GM12891 (cell line): Measurements from ENCODE around the gene STS. TPM values are rescaled to one million over a fixed set of nuclear protein-coding genes. Genes with fewer than 3 reads are reported as not detected.

ENCODE experiments used
- DNase-seq: peaks from one replicate; pipeline ENCODE4 v3.0.0; 2011; ENCODE audit warnings: low spot score; ENCODE audit not compliant: insufficient read length
- FAIRE-seq: peaks from 2 replicates; lab custom pipeline; 2011; peaks lifted over from hg19 to GRCh38; lab: Jason Lieb, UNC
- PAX5 ChIP-seq: IDR thresholded peaks from 2 replicates; pipeline ENCODE4 v1.6.1; 2011; ENCODE audit warnings: low read length, moderate library complexity, mild to moderate bottlenecking; ENCODE audit not compliant: insufficient read depth, severe bottlenecking
- POLR2A ChIP-seq: IDR thresholded peaks from 2 replicates; pipeline ENCODE4 v1.6.1; 2011; ENCODE audit warnings: low read depth, low read length, control low read depth
- POLR2AphosphoS5 ChIP-seq: IDR thresholded peaks from 2 replicates; pipeline ENCODE4 v1.6.1; 2011; ENCODE audit warnings: low read depth, low read length, control low read depth
- POU2F2 ChIP-seq: IDR thresholded peaks from 2 replicates; pipeline ENCODE4 v1.6.1; 2011; ENCODE audit warnings: low read depth, mild to moderate bottlenecking, control low read depth, low read length, moderate library complexity
- SPI1 ChIP-seq: IDR thresholded peaks from 2 replicates; pipeline ENCODE4 v1.6.1; 2011; ENCODE audit warnings: low read depth, low read length, control low read depth
- TAF1 ChIP-seq: IDR thresholded peaks from 2 replicates; pipeline ENCODE4 v1.6.1; 2011; ENCODE audit warnings: low read depth, low read length, control low read depth
- polyA plus RNA-seq: library from polyadenylated mRNA; unstranded; fragments of >200 nt; gene quantifications from one replicate; pipeline ENCODE4 v1.2.1, GENCODE V29; 2012; ENCODE audit warnings: low read depth, missing spikeins, inconsistent platforms; ENCODE audit not compliant: missing spikeins

The STS gene
- polyA plus RNA-seq = 4.1 TPM

DNA sequence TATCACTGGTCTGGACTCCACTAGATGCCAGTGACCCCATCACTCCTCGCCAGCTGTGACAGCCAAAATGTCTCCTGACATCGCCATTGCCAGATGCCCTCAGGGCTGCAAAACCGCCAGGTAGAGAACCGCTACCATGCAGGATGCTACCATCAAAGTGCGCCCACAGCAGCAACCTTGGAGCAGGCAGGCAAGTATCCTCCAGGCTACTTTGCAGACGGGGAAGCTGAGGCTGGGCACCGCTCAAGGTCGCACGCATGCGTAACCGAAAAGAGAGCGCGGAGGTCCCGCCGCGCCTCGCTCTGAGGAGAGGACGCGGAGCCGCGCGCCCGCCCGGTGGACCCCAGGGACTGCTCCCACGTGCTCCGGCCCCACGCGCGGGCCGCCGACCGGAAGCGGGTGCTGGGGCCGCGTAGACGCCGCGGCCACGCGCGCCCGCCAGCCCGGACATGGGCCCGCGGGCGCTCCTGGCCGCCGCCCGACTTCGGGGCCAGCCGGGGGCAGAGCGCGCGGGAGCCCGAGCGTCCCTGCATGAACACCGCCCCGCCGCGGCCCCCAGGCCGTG, at the start of gene STS:
Gene STS, plus strand, starts transcription at position 300 of the 565 bp plus-strand sequence. CDS start 105,488 bp downstream, outside the sequence.
- DNase-seq = no peak
- FAIRE-seq = no peak
- TF ChIP-seq PAX5 = no peak
- 0 out of 2 replicates have a peak, but pooled peaks have one; percentile 4 for TF ChIP-seq POLR2AphosphoS5
- no peak for TF ChIP-seq POU2F2
- no peak for TF ChIP-seq POLR2A
- no peak for TF ChIP-seq TAF1

- no peak for TF ChIP-seq POU2F2
- TF ChIP-seq POLR2AphosphoS5 = no peak
- TF ChIP-seq POLR2A = no peak
- no peak for TF ChIP-seq TAF1
- no peak for TF ChIP-seq PAX5
- no peak for TF ChIP-seq SPI1
- DNase-seq (no peak), FAIRE-seq (no peak)
Measured at GRCh38 chrX:7100022-7100421, 47.5 kb upstream of the STS start.

GRCh38 chrX:7102119-7102518, 45.4 kb upstream of the STS start:
- FAIRE-seq (no peak), DNase-seq (no peak)
- TF ChIP-seq POLR2AphosphoS5 = no peak
- no peak for TF ChIP-seq TAF1

GRCh38 chrX:7106649-7107048, 40.9 kb upstream of the STS start:
- FAIRE-seq (no peak), DNase-seq (no peak)

GRCh38 chrX:7108030-7108429, 39.5 kb upstream of the STS start:
- no peak for DNase-seq
- TF ChIP-seq PAX5 (no peak), SPI1 (no peak), POLR2AphosphoS5 (no peak), TAF1 (no peak), POU2F2 (no peak), POLR2A (no peak)
- FAIRE-seq = peak; percentile 51

More at GRCh38 chrX:7106649-7107048, 40.9 kb upstream of the STS start:
- TF ChIP-seq SPI1 (no peak), POLR2A (no peak), PAX5 (no peak), POLR2AphosphoS5 (no peak), POU2F2 (no peak)

GRCh38 chrX:7109049-7109531, 38.4 kb upstream of the STS start:
- TF ChIP-seq POLR2AphosphoS5 (no peak), TAF1 (no peak), POU2F2 (no peak), SPI1 (no peak), POLR2A (no peak), PAX5 (no peak)
- FAIRE-seq (peak; percentile 90), DNase-seq (no peak)

- FAIRE-seq = peak; percentile 94
- TF ChIP-seq SPI1 (no peak), PAX5 (no peak), TAF1 (no peak), POLR2A (no peak; the same call in 1 of the 2 replicates), POLR2AphosphoS5 (no peak), POU2F2 (no peak)
- DNase-seq = no peak
Measured at GRCh38 chrX:7109838-7110793, 37.4 kb upstream of the STS start.

DNA sequence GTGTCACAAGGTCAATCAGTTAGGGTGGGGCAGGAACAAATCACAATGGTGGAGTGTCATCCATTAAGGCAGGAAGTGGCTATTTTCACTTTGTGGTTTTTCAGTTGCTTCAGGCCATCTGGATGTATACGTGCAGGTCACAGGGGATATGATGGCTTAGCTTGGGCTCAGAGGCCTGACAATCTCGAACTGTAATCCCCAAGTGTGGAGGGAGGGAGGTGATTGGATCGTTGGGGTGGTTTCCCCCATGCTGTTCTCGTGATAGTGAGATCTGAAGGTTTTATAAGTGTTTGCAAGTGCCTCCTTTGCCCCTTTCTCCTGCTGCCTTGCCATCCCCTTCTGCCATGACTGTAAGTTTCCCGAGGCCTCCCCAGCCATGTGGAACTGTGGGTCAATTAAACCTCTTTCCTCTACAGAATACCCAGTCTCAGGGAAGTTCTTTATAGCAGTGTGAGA, 36.7 kb upstream of the STS start:
- DNase-seq (no peak), FAIRE-seq (peak; percentile 99)
- peak; percentile 80 for TF ChIP-seq POLR2A
- TF ChIP-seq POU2F2 = 0 out of 2 replicates have a peak, but pooled peaks have one; percentile 54
- TF ChIP-seq POLR2AphosphoS5 = peak; percentile 76
- TF ChIP-seq SPI1 = 0 out of 2 replicates have a peak, but pooled peaks have one; percentile 25
- TF ChIP-seq TAF1 = peak; percentile 62; the same call in 1 of the 2 replicates
- no peak for TF ChIP-seq PAX5

DNA sequence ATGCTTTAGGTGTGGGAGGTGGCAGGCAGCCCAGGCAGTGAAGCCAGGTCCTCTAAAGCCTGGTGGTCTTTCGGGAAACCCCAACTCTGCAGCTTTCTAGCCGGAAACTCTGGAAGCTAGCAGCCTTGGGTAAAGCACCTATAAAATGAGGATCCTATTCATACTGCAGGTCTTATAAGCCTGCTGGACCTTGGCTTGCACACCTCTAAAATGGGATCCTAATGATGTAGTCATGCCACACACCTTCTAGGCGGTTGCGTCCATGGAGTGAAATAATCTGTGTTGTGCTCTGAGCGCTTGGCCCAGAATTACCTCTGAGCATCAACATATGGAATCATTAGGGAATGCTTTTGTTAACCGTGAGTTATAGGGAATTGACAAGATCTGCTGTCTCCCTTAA, 36.0 kb upstream of the STS start:
- no peak for DNase-seq

DNA sequence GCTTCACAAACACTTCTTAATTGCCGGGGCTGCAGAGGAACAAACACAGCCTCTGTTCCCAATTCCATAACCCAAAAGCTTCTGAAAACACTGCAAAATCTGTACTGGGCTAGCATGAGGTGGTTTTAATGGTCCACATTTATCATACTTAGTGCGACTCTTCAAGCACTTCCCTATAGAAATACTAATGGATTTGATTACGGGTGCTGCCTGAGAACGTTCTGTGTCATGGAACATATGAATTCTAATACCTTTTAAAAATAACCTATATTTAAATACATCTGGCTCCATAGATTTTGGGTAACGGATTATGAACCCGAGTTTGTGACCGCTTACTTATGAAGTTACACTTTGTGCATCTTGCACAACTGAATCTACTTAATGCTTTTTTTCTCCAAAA, 35.4 kb upstream of the STS start:
- no peak for DNase-seq
- no peak for FAIRE-seq
- TF ChIP-seq SPI1 (no peak), POLR2AphosphoS5 (no peak), TAF1 (no peak), POLR2A (no peak), PAX5 (no peak), POU2F2 (no peak)

More for the DNA sequence above, 36.0 kb upstream of the STS start:
- FAIRE-seq = no peak
- TF ChIP-seq PAX5 = no peak
- no peak; the same call in 1 of the 2 replicates for TF ChIP-seq POLR2A
- no peak for TF ChIP-seq TAF1
